ENCODE results near the gene RIN3. TPM values are rescaled to one million over a fixed set of nuclear protein-coding genes. Genes with fewer than 3 reads are reported as not detected.
"Not testable (repeated sequence)": the region's sequence is repeated elsewhere in the genome, so short reads cannot be mapped to it uniquely, and the experiment has no call there.

The RIN3 gene
- total and polyA plus RNA-seq, 2 donors = 6.2 to 20.6 TPM

- DNase-seq (ENCODE audit: low read depth in 6 of 9, low spot score in 9 of 9); H3K4me3 ChIP-seq (ENCODE audit: low read length in 2 of 2); H3K27ac ChIP-seq (ENCODE audit: low read depth in 1 of 2, low read length in 1 of 2); H3K9me3 ChIP-seq (ENCODE audit: control insufficient read depth in 2 of 2, insufficient read depth in 1 of 2, low read length in 1 of 2); H3K27me3 ChIP-seq (ENCODE audit: control insufficient read depth in 2 of 2, insufficient read depth in 1 of 2, low read length in 1 of 2): not testable (repeated sequence)
- Histone ChIP-seq H3K4me1 (ENCODE audit: control insufficient read depth in 2 of 2, insufficient read depth in 2 of 2, low read length in 2 of 2) (peaks cover 0 to 21% of the 10 kb centered on the region in 2 donors), H3K36me3 (ENCODE audit: control insufficient read depth in 2 of 2, insufficient read depth in 2 of 2, low read length in 1 of 2) (peaks cover 55 to 59% of the 10 kb centered on the region in 2 donors)
- 86% methylated on average over 4 of the region's 4 CpGs for WGBS
Measured at GRCh38 chr14:92680330-92680729, 166.7 kb downstream of the RIN3 start.

- DNase-seq (ENCODE audit: low read depth in 6 of 9, low spot score in 9 of 9) = peak; percentile 39 to 84 (median 57)
- WGBS = 48% methylated on average over 13 of the region's 13 CpGs
- Histone ChIP-seq H3K27me3 (ENCODE audit: control insufficient read depth in 2 of 2, insufficient read depth in 1 of 2, low read length in 1 of 2) (no peaks in the 10 kb centered on the region), H3K4me3 (ENCODE audit: low read length in 2 of 2) (no peak overlapping the region), H3K4me1 (ENCODE audit: control insufficient read depth in 2 of 2, insufficient read depth in 2 of 2, low read length in 2 of 2) (peaks cover 0 to 17% of the 10 kb centered on the region in 2 donors), H3K36me3 (ENCODE audit: control insufficient read depth in 2 of 2, insufficient read depth in 2 of 2, low read length in 1 of 2) (peaks cover 54 to 60% of the 10 kb centered on the region in 2 donors), H3K9me3 (ENCODE audit: control insufficient read depth in 2 of 2, insufficient read depth in 1 of 2, low read length in 1 of 2) (no peaks in the 10 kb centered on the region), H3K27ac (ENCODE audit: low read depth in 1 of 2, low read length in 1 of 2) (no peak overlapping the region)
Measured at GRCh38 chr14:92680781-92681650, 167.4 kb downstream of the RIN3 start.

DNA sequence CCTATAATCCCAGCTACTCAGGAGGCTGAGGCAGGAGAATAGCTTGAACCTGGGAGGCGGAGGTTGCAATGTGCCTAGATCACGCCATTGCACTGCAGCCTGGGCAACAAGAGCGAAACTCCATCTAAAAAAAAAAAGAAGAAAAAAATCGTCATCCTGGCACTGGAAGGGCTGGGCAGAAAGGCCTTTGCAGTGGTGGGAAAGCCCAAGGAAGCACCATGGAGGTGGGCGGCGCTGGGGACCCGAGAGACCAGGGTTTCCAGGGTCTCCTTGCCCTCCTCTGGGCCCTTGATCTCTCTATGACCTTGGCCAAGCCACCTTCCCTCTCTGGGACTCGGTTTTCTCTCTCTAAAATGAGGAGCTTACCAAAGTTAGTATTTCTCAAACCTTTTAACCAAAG, 169.5 kb downstream of the RIN3 start:
- Histone ChIP-seq H3K27ac (ENCODE audit: low read depth in 1 of 2, low read length in 1 of 2) (no peak overlapping the region), H3K27me3 (ENCODE audit: control insufficient read depth in 2 of 2, insufficient read depth in 1 of 2, low read length in 1 of 2) (no peaks in the 10 kb centered on the region), H3K4me1 (ENCODE audit: control insufficient read depth in 2 of 2, insufficient read depth in 2 of 2, low read length in 2 of 2) (peaks cover 0 to 8% of the 10 kb centered on the region in 2 donors), H3K36me3 (ENCODE audit: control insufficient read depth in 2 of 2, insufficient read depth in 2 of 2, low read length in 1 of 2) (peaks cover 47 to 58% of the 10 kb centered on the region in 2 donors), H3K9me3 (ENCODE audit: control insufficient read depth in 2 of 2, insufficient read depth in 1 of 2, low read length in 1 of 2) (no peaks in the 10 kb centered on the region), H3K4me3 (ENCODE audit: low read length in 2 of 2) (no peak overlapping the region)
- 98% methylated on average over 8 of the region's 8 CpGs for WGBS
- no peak for DNase-seq (ENCODE audit: low read depth in 6 of 9, low spot score in 9 of 9)

DNA sequence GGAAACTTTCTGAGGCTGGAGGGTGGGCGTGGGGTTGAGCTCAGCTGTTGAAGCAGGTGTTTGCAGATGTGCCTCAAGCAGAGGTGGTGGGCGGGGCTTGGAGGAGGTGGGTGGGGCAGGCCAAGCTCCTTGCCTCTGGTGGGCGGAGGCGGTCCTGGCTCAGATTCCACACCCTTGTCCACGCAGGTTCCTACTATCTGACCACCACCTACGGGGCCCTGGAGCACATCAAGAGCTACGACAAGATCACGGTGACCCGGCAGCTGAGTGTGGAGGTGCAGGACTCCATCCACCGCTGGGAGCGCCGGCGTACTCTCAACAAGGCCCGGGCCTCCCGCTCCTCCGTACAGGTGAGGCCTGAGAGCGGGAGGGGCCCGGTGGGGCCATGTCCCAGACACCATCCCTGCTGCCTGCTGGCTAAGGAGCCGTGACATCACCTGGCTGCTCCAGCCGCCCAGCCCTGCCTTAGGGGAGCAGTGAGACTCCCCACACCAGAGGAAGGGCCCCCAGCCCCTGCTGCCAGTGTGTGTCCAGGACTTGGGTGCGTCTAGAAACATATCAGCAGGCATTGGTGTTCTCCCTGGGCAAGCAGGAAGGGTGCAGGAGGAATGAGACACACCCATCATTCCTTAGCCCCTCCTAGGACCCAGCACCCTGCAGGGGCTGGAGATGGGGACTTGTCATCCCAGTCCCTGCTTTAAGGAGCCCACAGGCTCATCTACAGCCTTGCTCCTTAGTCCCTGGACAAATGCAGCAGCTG, 171.4 kb downstream of the RIN3 start:
- no peak for DNase-seq (ENCODE audit: low read depth in 6 of 9, low spot score in 9 of 9)
- Histone ChIP-seq H3K36me3 (ENCODE audit: control insufficient read depth in 2 of 2, insufficient read depth in 2 of 2, low read length in 1 of 2) (peaks cover 47 to 50% of the 10 kb centered on the region in 2 donors), H3K4me1 (ENCODE audit: control insufficient read depth in 2 of 2, insufficient read depth in 2 of 2, low read length in 2 of 2) (peaks cover 0 to 8% of the 10 kb centered on the region in 2 donors), H3K9me3 (ENCODE audit: control insufficient read depth in 2 of 2, insufficient read depth in 1 of 2, low read length in 1 of 2) (no peaks in the 10 kb centered on the region), H3K4me3 (ENCODE audit: low read length in 2 of 2) (no peak overlapping the region), H3K27ac (ENCODE audit: low read depth in 1 of 2, low read length in 1 of 2) (no peak overlapping the region), H3K27me3 (ENCODE audit: control insufficient read depth in 2 of 2, insufficient read depth in 1 of 2, low read length in 1 of 2) (no peaks in the 10 kb centered on the region)
- WGBS = 97% methylated on average over 21 of the region's 21 CpGs

DNA sequence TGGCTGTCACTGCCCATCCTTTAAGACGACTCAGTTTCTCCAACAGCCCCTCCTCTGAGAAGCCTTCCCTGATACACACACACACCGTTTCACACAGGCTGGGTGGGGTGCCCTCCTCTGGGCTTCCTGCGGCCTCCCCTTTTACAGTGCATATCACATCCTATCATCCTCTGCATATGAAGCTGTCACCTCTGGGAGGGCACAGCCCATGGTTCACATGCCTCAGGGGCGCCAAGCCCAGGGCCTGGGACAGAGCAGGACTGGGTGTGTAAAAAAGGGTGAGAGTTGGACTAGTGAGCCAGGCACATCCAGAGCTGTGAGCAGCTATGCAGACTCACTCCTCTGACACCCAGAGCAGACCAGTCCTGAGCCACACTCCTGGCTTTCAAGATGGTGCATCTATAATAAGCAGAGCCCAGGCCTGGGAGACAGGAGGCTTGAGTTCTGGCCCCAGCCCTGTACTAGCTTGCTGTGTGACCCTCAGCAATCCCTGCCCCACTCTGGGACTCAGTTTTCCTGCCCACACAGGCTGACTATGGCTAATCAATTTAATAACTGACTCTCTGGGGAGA, 172.3 kb downstream of the RIN3 start:
- Histone ChIP-seq H3K36me3 (ENCODE audit: control insufficient read depth in 2 of 2, insufficient read depth in 2 of 2, low read length in 1 of 2) (peaks cover 49 to 51% of the 10 kb centered on the region in 2 donors), H3K27ac (ENCODE audit: low read depth in 1 of 2, low read length in 1 of 2) (no peak overlapping the region), H3K27me3 (ENCODE audit: control insufficient read depth in 2 of 2, insufficient read depth in 1 of 2, low read length in 1 of 2) (no peaks in the 10 kb centered on the region), H3K4me1 (ENCODE audit: control insufficient read depth in 2 of 2, insufficient read depth in 2 of 2, low read length in 2 of 2) (peaks cover 0 to 7% of the 10 kb centered on the region in 2 donors), H3K4me3 (ENCODE audit: low read length in 2 of 2) (no peak overlapping the region), H3K9me3 (ENCODE audit: control insufficient read depth in 2 of 2, insufficient read depth in 1 of 2, low read length in 1 of 2) (no peaks in the 10 kb centered on the region)
- WGBS = 95% methylated on average over 4 of the region's 4 CpGs
- DNase-seq (ENCODE audit: low read depth in 6 of 9, low spot score in 9 of 9) = no peak

- Histone ChIP-seq H3K4me1 (ENCODE audit: control insufficient read depth in 2 of 2, insufficient read depth in 2 of 2, low read length in 2 of 2) (peaks cover 0 to under 1% of the 10 kb centered on the region in 2 donors), H3K27ac (ENCODE audit: low read depth in 1 of 2, low read length in 1 of 2) (no peak overlapping the region)
Measured at GRCh38 chr14:92686411-92686899, 172.9 kb downstream of the RIN3 start.

GRCh38 chr14:92686900-92687427, 173.4 kb downstream of the RIN3 start:
- Histone ChIP-seq H3K9me3 (ENCODE audit: control insufficient read depth in 2 of 2, insufficient read depth in 1 of 2, low read length in 1 of 2) (no peaks in the 10 kb centered on the region), H3K27me3 (ENCODE audit: control insufficient read depth in 2 of 2, insufficient read depth in 1 of 2, low read length in 1 of 2) (no peaks in the 10 kb centered on the region), H3K36me3 (ENCODE audit: control insufficient read depth in 2 of 2, insufficient read depth in 2 of 2, low read length in 1 of 2) (peaks cover 45 to 49% of the 10 kb centered on the region in 2 donors), H3K27ac (ENCODE audit: low read depth in 1 of 2, low read length in 1 of 2) (no peak overlapping the region), H3K4me1 (ENCODE audit: control insufficient read depth in 2 of 2, insufficient read depth in 2 of 2, low read length in 2 of 2) (peaks cover 0 to under 1% of the 10 kb centered on the region in 2 donors), H3K4me3 (ENCODE audit: low read length in 2 of 2) (no peak overlapping the region)
- peak in 6 of 9 donors; percentile 23 to 69 (median 45) for DNase-seq (ENCODE audit: low read depth in 6 of 9, low spot score in 9 of 9)
- 67% methylated on average over 45 of the region's 45 CpGs for WGBS

More at GRCh38 chr14:92686411-92686899, 172.9 kb downstream of the RIN3 start:
- Histone ChIP-seq H3K4me3 (ENCODE audit: low read length in 2 of 2) (no peak overlapping the region), H3K36me3 (ENCODE audit: control insufficient read depth in 2 of 2, insufficient read depth in 2 of 2, low read length in 1 of 2) (peaks cover 45 to 49% of the 10 kb centered on the region in 2 donors), H3K9me3 (ENCODE audit: control insufficient read depth in 2 of 2, insufficient read depth in 1 of 2, low read length in 1 of 2) (no peaks in the 10 kb centered on the region), H3K27me3 (ENCODE audit: control insufficient read depth in 2 of 2, insufficient read depth in 1 of 2, low read length in 1 of 2) (no peaks in the 10 kb centered on the region)
- 89% methylated on average over 9 of the region's 9 CpGs for WGBS
- DNase-seq (ENCODE audit: low read depth in 6 of 9, low spot score in 9 of 9) = no peak

DNA sequence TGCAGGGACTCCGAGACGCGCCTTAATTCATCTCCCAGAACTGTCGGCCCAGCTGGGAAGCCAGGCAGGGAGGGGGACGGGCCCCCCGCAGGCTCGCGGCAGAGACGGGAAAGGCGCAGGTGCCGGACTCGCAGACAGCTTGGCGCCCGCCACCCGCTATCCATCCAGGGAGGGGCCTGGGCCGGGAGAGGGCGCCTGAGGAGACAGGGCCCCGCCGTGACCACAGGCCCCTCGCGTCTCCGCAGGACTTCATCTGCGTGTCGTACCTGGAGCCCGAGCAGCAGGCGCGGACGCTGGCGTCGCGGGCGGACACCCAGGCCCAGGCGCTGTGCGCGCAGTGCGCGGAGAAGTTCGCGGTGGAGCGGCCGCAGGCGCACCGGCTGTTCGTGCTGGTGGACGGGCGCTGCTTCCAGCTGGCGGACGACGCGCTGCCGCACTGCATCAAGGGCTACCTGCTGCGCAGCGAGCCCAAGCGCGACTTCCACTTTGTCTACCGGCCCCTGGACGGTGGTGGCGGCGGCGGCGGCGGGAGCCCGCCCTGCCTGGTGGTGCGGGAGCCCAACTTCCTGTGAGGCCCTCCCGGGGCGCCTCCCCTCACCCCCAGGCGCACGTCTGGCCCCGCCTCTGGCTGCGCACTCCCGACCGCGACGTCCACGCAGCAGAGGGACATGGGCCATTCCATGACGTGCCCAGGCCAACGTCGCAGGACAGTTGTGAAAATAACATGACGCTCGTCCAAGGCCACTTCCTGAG, 174.3 kb downstream of the RIN3 start:
- Histone ChIP-seq H3K36me3 (ENCODE audit: control insufficient read depth in 2 of 2, insufficient read depth in 2 of 2, low read length in 1 of 2) (peaks cover 39 to 44% of the 10 kb centered on the region in 2 donors), H3K4me3 (ENCODE audit: low read length in 2 of 2) (no peak overlapping the region), H3K9me3 (ENCODE audit: control insufficient read depth in 2 of 2, insufficient read depth in 1 of 2, low read length in 1 of 2) (no peaks in the 10 kb centered on the region), H3K27me3 (ENCODE audit: control insufficient read depth in 2 of 2, insufficient read depth in 1 of 2, low read length in 1 of 2) (no peaks in the 10 kb centered on the region), H3K4me1 (ENCODE audit: control insufficient read depth in 2 of 2, insufficient read depth in 2 of 2, low read length in 2 of 2) (peaks cover 7 to 10% of the 10 kb centered on the region in 2 donors), H3K27ac (ENCODE audit: low read depth in 1 of 2, low read length in 1 of 2) (no peak overlapping the region)
- DNase-seq (ENCODE audit: low read depth in 6 of 9, low spot score in 9 of 9) = no peak
- 95% methylated on average over 80 of the region's 80 CpGs for WGBS
